MCF 10A (cell line): Measurements from ENCODE around the gene LRCOL1. TPM values are rescaled to one million over a fixed set of nuclear protein-coding genes. Genes with fewer than 3 reads are reported as not detected.

Experiments
- BruUV-seq: library from RNA; stranded (reverse); fragments of 400-500 nt; replicated peaks from 2 replicates; lab custom pipeline; 2021; lab: Mats Ljungman, UMichigan
- CTCF ChIA-PET: fragments of 300-600 bp; sonication (Branson Sonifier 250); formaldehyde crosslinking; extraction: SDS; loops from one replicate; lab custom pipeline; 2021; ENCODE audit warnings: antibody characterized with exemption, inconsistent platforms; lab: Yijun Ruan, JAX
- POLR2A ChIA-PET: fragments of 300-600, 350-650 bp; sonication (Branson Sonifier 250); formaldehyde crosslinking; extraction: SDS; loops from one replicate; lab custom pipeline; 2020; ENCODE audit warnings: antibody characterized with exemption, inconsistent platforms; lab: Yijun Ruan, JAX
- DNase-seq: peaks from one replicate; pipeline ENCODE4 v3.0.0-alpha.2; 2018; ENCODE audit not compliant: unreplicated experiment
- H3K27ac Mint-ChIP-seq: one replicate; pipeline ENCODE4 v1.8.0; 2022; ENCODE audit warnings: mild to moderate bottlenecking, low read depth, mixed read lengths; ENCODE audit not compliant: unreplicated experiment
- H3K27me3 Mint-ChIP-seq: one replicate; pipeline ENCODE4 v1.8.0; 2022; ENCODE audit warnings: mixed read lengths; ENCODE audit not compliant: insufficient read depth, unreplicated experiment
- H3K36me3 Mint-ChIP-seq: one replicate; pipeline ENCODE4 v1.8.0; 2022; ENCODE audit warnings: mild to moderate bottlenecking, moderate library complexity, mixed read lengths; ENCODE audit not compliant: insufficient read depth, unreplicated experiment
- H3K4me1 Mint-ChIP-seq: one replicate; pipeline ENCODE4 v1.8.0; 2022; ENCODE audit warnings: mixed read lengths; ENCODE audit not compliant: insufficient read depth, unreplicated experiment
- H3K4me3 Mint-ChIP-seq: one replicate; pipeline ENCODE4 v1.8.0; 2022; ENCODE audit warnings: mild to moderate bottlenecking, moderate library complexity, mixed read lengths; ENCODE audit not compliant: unreplicated experiment
- H3K9me3 Mint-ChIP-seq: one replicate; pipeline ENCODE4 v1.8.0; 2022; ENCODE audit warnings: mixed read lengths; ENCODE audit not compliant: unreplicated experiment
- CTCF ChIP-seq: fragments of 200-600 bp; IDR thresholded peaks from one replicate; pipeline ENCODE4 v1.8.0; 2022; ENCODE audit warnings: antibody characterized with exemption, mild to moderate bottlenecking; ENCODE audit not compliant: unreplicated experiment
- intact Hi-C: fragments of 100-400 bp; cut with micrococcal nuclease; formaldehyde crosslinking; loops from 2 replicates; pipeline ENCODE4 v1.14.1; 2022
- total RNA-seq: library from RNA; stranded (reverse); gene quantifications from 2 replicates; pipeline ENCODE4 v1.2.3, GENCODE V29; 2022

Gene LRCOL1
- total RNA-seq, 1 experiment from 2014 or later, result not detected

GRCh38 chr12:132642846-132643835, 32.8 kb upstream of the LRCOL1 start:
- Mint-ChIP-seq H3K4me3 (no peak overlapping the region), H3K36me3 (peaks cover 21% of the 10 kb centered on the region), H3K27me3 (no peaks in the 10 kb centered on the region), H3K27ac (no peak overlapping the region), H3K4me1 (no peaks in the 10 kb centered on the region), H3K9me3 (no peaks in the 10 kb centered on the region)
- no peak for DNase-seq
- CTCF ChIA-PET, result no interaction called here
- no peak for TF ChIP-seq CTCF
- BruUV-seq, result no TSS peak
- intact Hi-C loops, result no loop called here
- POLR2A ChIA-PET, result interaction anchor here (0.7 to 0.8 kb wide), 2 partner anchors 13 to 220 kb away, joined by 3 to 4 read pairs; no protein-coding TSS in a partner anchor

DNA sequence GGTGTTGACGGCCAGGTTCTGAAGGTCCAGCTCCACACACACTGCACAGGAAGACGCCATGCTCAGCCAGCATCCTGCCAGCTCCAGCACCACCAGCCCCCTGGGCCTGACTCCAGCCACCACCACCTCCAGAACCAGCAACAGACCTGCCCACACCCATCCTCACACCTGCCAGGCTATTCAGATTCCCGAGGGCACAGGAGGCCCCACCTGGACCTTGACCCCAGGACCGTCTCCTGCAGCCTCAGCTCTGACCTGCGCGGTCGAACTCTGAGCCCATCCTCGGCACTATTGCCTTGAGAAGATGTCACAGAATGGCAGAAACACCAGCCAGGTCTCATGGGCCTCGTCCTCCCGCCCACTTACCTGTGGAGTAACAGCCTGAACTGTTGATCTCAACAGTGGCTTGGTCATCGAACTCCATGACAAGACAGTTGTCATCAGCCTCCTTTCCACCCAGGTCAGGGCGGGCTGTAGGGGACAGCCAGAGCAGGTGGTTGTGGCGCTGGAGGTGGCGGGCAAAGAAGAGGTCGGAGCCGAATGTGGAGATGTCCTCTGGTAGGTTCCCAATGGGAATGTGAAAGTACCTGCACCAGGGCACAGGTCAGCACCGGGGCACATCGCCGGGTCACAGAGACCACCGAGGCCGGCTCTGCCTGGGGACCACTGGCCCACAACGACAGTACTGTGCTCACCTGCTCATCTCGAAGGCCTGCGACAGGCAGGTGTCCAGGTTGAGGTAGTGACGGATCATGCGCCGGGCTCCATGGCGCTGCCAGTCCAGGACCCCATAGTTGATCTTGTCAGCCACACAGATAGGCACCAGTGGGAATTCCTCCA, 31.6 kb upstream of the LRCOL1 start:
- ChIA-PET POLR2A (no interaction called here), CTCF (no interaction called here)
- no peak for TF ChIP-seq CTCF
- BruUV-seq, result TSS peak; percentile 13
- no peak overlapping the region for H3K27ac Mint-ChIP-seq
- no peak for DNase-seq
- no peaks in the 10 kb centered on the region for H3K27me3 Mint-ChIP-seq
- no peaks in the 10 kb centered on the region for H3K4me1 Mint-ChIP-seq
- no peaks in the 10 kb centered on the region for H3K9me3 Mint-ChIP-seq
- H3K4me3 Mint-ChIP-seq, result no peak overlapping the region
- intact Hi-C loops, result no loop called here
- peaks cover 14% of the 10 kb centered on the region for H3K36me3 Mint-ChIP-seq

DNA sequence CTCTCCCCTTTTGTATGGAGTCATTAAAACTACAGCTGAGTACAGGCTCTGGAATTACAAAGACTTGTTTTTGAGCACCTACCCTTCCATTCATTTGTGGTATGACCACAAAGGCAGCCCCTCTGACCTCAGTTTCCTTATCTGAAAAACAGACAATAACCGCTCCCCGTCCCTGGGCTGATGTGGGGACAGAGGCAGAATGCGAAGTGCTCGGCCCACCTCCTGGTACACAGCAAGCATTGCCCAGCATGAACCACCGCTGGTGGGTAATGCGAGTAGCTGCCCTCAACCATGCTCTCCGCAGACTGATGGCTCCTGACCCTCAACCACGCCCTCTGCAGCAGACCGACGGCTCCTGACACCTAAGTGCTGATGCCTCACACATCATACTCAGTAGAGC, 30.6 kb upstream of the LRCOL1 start:
- no peak for DNase-seq
- Mint-ChIP-seq H3K4me1 (no peaks in the 10 kb centered on the region), H3K27ac (no peak overlapping the region), H3K36me3 (peaks cover 15% of the 10 kb centered on the region), H3K27me3 (no peaks in the 10 kb centered on the region), H3K9me3 (no peaks in the 10 kb centered on the region), H3K4me3 (no peak overlapping the region)
- intact Hi-C loops, result no loop called here
- ChIA-PET CTCF (interaction anchor here (0.6 kb wide), 1 partner anchor 149 kb away, joined by 7 read pairs; no protein-coding TSS in a partner anchor), POLR2A (no interaction called here)
- BruUV-seq, result no TSS peak
- no peak for TF ChIP-seq CTCF
